ENCODE data around the gene KIF19.

KIF19 gene

DNA sequence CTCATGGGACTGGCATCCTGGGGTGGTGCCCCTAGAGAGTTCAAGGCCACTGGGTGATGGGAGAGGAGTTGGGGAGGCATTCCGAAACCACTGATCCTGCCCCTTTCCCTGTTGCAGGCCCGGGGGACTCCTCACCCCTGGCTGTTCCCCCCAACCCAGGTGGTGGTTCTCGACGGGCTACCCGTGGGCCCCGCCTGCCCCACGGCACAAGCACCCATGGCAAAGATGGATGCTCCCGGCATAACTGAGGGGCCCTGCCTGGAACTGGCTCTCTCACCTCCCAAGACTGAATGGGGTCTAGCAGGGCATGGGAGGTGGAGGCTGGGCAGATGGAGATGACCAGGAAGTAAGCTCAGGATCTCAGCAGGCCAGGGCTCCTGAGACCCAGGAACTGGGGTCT lies 29.0 kb downstream of the KIF19 start:
- Histone ChIP-seq H3F3A (ENCODE audit: low read depth) (no peaks in the 10 kb centered on the region), H3K4me1 (ENCODE audit: insufficient read depth, low read length, poor library complexity, severe bottlenecking) (no peaks in the 10 kb centered on the region), H4K20me1 (ENCODE audit: insufficient read depth, low read length, poor library complexity, severe bottlenecking) (no peaks in the 10 kb centered on the region), H3K9me2 (replicated peaks; ENCODE audit: low read depth, low read length) (no peaks in the 10 kb centered on the region), H3K36me3 (ENCODE audit: insufficient read depth, low read length) (no peaks in the 10 kb centered on the region), H2AFZ (ENCODE audit: low read length) (no peak overlapping the region), H3K9ac (ENCODE audit: low read depth, low read length, poor library complexity, severe bottlenecking) (no peak overlapping the region), H3K4me3 (ENCODE audit: low read length, poor library complexity, severe bottlenecking) (no peak overlapping the region), H3K9me3 (ENCODE audit: insufficient read depth, low read depth, low read length) (no peaks in the 10 kb centered on the region), H3K79me2 (ENCODE audit: insufficient read depth, low read length) (no peaks in the 10 kb centered on the region), H3K27me3 (ENCODE audit: insufficient read depth, low read length, poor library complexity, severe bottlenecking) (no peaks in the 10 kb centered on the region), H3K4me2 (ENCODE audit: low read depth, low read length, poor library complexity, severe bottlenecking) (no peak overlapping the region)
- TF ChIP-seq, protein P1, sequence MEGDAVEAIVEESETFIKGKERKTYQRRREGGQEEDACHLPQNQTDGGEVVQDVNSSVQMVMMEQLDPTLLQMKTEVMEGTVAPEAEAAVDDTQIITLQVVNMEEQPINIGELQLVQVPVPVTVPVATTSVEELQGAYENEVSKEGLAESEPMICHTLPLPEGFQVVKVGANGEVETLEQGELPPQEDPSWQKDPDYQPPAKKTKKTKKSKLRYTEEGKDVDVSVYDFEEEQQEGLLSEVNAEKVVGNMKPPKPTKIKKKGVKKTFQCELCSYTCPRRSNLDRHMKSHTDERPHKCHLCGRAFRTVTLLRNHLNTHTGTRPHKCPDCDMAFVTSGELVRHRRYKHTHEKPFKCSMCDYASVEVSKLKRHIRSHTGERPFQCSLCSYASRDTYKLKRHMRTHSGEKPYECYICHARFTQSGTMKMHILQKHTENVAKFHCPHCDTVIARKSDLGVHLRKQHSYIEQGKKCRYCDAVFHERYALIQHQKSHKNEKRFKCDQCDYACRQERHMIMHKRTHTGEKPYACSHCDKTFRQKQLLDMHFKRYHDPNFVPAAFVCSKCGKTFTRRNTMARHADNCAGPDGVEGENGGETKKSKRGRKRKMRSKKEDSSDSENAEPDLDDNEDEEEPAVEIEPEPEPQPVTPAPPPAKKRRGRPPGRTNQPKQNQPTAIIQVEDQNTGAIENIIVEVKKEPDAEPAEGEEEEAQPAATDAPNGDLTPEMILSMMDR (conservative IDR thresholded peaks at IDR 0.05; ENCODE audit: low read length): no peak
- no peak for TF ChIP-seq EZH2phosphoT487 (IDR thresholded peaks at IDR 0.05; ENCODE audit: borderline replicate concordance)

DNA sequence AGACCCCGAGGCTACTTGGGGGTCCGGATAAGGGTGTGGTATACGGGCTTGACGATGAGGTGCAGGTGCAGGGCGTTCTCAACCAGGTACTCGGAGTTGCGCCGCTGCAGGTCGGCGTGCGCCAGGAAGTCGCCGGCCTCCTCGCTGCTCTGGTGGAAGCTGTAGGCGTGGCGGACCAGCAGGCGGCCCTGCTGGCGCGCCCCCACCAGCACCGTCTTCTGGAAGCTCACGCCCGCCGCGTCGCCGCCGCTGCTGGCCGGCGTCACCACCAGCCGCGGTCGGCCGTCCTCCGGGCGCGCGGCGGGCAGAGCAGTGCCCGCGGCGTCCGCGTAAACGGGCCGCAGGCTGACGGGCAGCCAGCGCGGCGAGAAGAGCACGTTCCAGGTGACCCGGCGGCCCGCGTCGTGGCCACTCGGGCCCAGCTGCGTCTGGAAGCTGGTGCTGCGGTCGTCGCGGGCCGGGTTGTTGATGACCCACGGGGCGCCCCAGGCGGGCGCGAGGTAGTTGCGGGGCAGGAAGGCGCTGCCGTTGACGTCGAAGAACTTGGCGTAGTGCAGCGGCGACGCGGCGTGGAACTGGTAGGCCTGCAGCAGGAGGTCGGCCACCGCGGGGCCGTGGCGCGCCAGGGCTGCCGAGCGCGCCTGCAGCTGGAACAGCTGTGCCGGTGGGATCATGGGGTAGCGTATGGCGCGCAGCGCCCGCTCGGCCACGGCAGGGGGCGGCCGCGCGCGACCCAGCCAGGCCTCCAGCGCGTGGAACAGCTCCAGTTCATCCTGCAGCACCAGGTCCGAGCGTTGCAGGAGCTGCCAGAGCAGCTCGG lies 30.8 kb downstream of the KIF19 start:
- no peak overlapping the region for H3K4me3 ChIP-seq (ENCODE audit: low read length, poor library complexity, severe bottlenecking)
- no peaks in the 10 kb centered on the region for H3K9me3 ChIP-seq (ENCODE audit: insufficient read depth, low read depth, low read length)
- no peak overlapping the region for H3K9ac ChIP-seq (ENCODE audit: low read depth, low read length, poor library complexity, severe bottlenecking)
- H3K9me2 ChIP-seq (replicated peaks; ENCODE audit: low read depth, low read length): no peaks in the 10 kb centered on the region
- no peaks in the 10 kb centered on the region for H3K79me2 ChIP-seq (ENCODE audit: insufficient read depth, low read length)
- H3K4me2 ChIP-seq (ENCODE audit: low read depth, low read length, poor library complexity, severe bottlenecking): no peak overlapping the region
- no peaks in the 10 kb centered on the region for H4K20me1 ChIP-seq (ENCODE audit: insufficient read depth, low read length, poor library complexity, severe bottlenecking)
- H3F3A ChIP-seq (ENCODE audit: low read depth): no peaks in the 10 kb centered on the region
- TF ChIP-seq, protein P1 (conservative IDR thresholded peaks at IDR 0.05; ENCODE audit: low read length): no peak
- TF ChIP-seq EZH2phosphoT487 (IDR thresholded peaks at IDR 0.05; ENCODE audit: borderline replicate concordance): no peak
- no peak overlapping the region for H2AFZ ChIP-seq (ENCODE audit: low read length)
- no peaks in the 10 kb centered on the region for H3K4me1 ChIP-seq (ENCODE audit: insufficient read depth, low read length, poor library complexity, severe bottlenecking)
- H3K27me3 ChIP-seq (ENCODE audit: insufficient read depth, low read length, poor library complexity, severe bottlenecking): no peaks in the 10 kb centered on the region
- no peaks in the 10 kb centered on the region for H3K36me3 ChIP-seq (ENCODE audit: insufficient read depth, low read length)

DNA sequence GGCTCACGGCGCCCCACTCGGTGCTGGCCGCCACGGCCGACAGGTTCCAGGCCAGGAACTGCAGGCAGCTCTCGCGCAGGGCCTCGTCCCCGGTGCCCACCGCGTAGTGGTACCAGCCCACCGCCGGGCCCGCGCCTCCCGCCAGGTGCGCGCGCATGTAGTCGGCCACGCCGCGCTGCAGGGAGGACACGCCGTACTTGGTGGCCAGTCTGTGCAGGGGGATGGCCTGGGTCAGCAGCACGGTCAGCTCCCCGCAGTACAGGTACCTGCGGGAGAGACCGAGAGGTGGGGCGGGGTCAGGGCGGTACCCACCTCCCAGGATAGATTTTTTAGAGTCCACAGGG lies 31.4 kb downstream of the KIF19 start:
- Histone ChIP-seq H2AFZ (ENCODE audit: low read length) (no peak overlapping the region), H4K20me1 (ENCODE audit: insufficient read depth, low read length, poor library complexity, severe bottlenecking) (no peaks in the 10 kb centered on the region), H3K4me2 (ENCODE audit: low read depth, low read length, poor library complexity, severe bottlenecking) (no peak overlapping the region), H3K9ac (ENCODE audit: low read depth, low read length, poor library complexity, severe bottlenecking) (no peak overlapping the region), H3K79me2 (ENCODE audit: insufficient read depth, low read length) (no peaks in the 10 kb centered on the region), H3K27me3 (ENCODE audit: insufficient read depth, low read length, poor library complexity, severe bottlenecking) (no peaks in the 10 kb centered on the region), H3K9me3 (ENCODE audit: insufficient read depth, low read depth, low read length) (no peaks in the 10 kb centered on the region), H3K36me3 (ENCODE audit: insufficient read depth, low read length) (no peaks in the 10 kb centered on the region), H3K9me2 (replicated peaks; ENCODE audit: low read depth, low read length) (no peaks in the 10 kb centered on the region), H3K4me3 (ENCODE audit: low read length, poor library complexity, severe bottlenecking) (no peak overlapping the region), H3K4me1 (ENCODE audit: insufficient read depth, low read length, poor library complexity, severe bottlenecking) (no peaks in the 10 kb centered on the region), H3F3A (ENCODE audit: low read depth) (no peaks in the 10 kb centered on the region)
- TF ChIP-seq, protein P1 (conservative IDR thresholded peaks at IDR 0.05; ENCODE audit: low read length): no peak
- no peak for TF ChIP-seq EZH2phosphoT487 (IDR thresholded peaks at IDR 0.05; ENCODE audit: borderline replicate concordance)
